PC-3 (cell line): ENCODE results near the gene DHRS3. TPM values are rescaled to one million over a fixed set of nuclear protein-coding genes. Genes with fewer than 3 reads are reported as not detected.
"Not testable (repeated sequence)": the region's sequence is repeated elsewhere in the genome, so short reads cannot be mapped to it uniquely, and the experiment has no call there.

Experiments used
- ATAC-seq: fragments of 200-7000 bp; cut with Tn5 transposase; 2 replicates; pipeline ENCODE4 v1.9.1; 2020; ENCODE audit warnings: mild to moderate bottlenecking, moderate library complexity
- BruUV-seq: library from RNA; stranded (reverse); fragments of 400-500 nt; replicated peaks from 2 replicates; lab custom pipeline; 2021; lab: Mats Ljungman, UMichigan
- CTCF ChIA-PET: fragments of 300-600 bp; sonication (Branson Sonifier 250); formaldehyde crosslinking; loops from one replicate; lab custom pipeline; 2022; ENCODE audit warnings: antibody characterized with exemption; lab: Charles Lee
- POLR2A ChIA-PET: fragments of 300-600 bp; sonication (Branson Sonifier 250); formaldehyde crosslinking; loops from one replicate; lab custom pipeline; 2022; ENCODE audit warnings: antibody characterized with exemption; ENCODE audit not compliant: unreplicated experiment; lab: Charles Lee
- DNase-seq: peaks from one replicate; pipeline ENCODE4 v3.0.0-alpha.2; 2015
- H2AFZ ChIP-seq: fragments of 300-600 bp; sonication (generic); 2 replicates; pipeline ENCODE4 v1.6.0; 2016; ENCODE audit warnings: antibody characterized with exemption, low read length
- H3F3A ChIP-seq: fragments of 300-600 bp; sonication (generic); one replicate; pipeline ENCODE4 v1.6.0; 2017; ENCODE audit warnings: antibody characterized with exemption, low read length, control low read depth, mild to moderate bottlenecking; ENCODE audit not compliant: unreplicated experiment
- H3K27ac ChIP-seq: fragments of 300-600 bp; sonication (generic); 2 replicates; pipeline ENCODE4 v1.5.1; 2016; ENCODE audit warnings: mild to moderate bottlenecking, low read length
- H3K27me3 ChIP-seq: fragments of 300-600 bp; sonication (generic); 2 replicates; pipeline ENCODE4 v1.6.1; 2016; ENCODE audit warnings: low read length, mixed read lengths
- H3K36me3 ChIP-seq: fragments of 300-600 bp; sonication (generic); 2 replicates; pipeline ENCODE4 v1.6.1; 2016; ENCODE audit warnings: low read depth, mixed run types, low read length, mixed read lengths
- H3K4me1 ChIP-seq: fragments of 300-600 bp; sonication (generic); 2 replicates; pipeline ENCODE4 v1.5.1; 2016; ENCODE audit warnings: low read length; ENCODE audit not compliant: insufficient read depth
- H3K4me2 ChIP-seq: fragments of 300-600 bp; sonication (generic); 2 replicates; pipeline ENCODE4 v1.6.0; 2016; ENCODE audit warnings: low read length
- H3K4me3 ChIP-seq: fragments of 300-600 bp; sonication (generic); 2 replicates; pipeline ENCODE4 v1.5.1; 2016; ENCODE audit warnings: mild to moderate bottlenecking, low read length, mixed read lengths
- H3K79me2 ChIP-seq: fragments of 300-600 bp; sonication (generic); 2 replicates; pipeline ENCODE4 v1.6.1; 2017; ENCODE audit warnings: low read length, mixed read lengths
- H3K9ac ChIP-seq: fragments of 300-600 bp; sonication (generic); 2 replicates; pipeline ENCODE4 v1.6.0; 2016; ENCODE audit warnings: mild to moderate bottlenecking, low read length
- H3K9me2 ChIP-seq: fragments of 300-600 bp; sonication (generic); replicated peaks from 2 replicates; pipeline ENCODE4 v1.6.1; 2016; ENCODE audit warnings: mixed run types, low read length, mixed read lengths
- H3K9me3 ChIP-seq: fragments of 300-600 bp; sonication (generic); 2 replicates; pipeline ENCODE4 v1.6.1; 2016; ENCODE audit warnings: low read length, mixed read lengths
- H4K20me1 ChIP-seq: fragments of 300-600 bp; sonication (generic); 2 replicates; pipeline ENCODE4 v1.6.1; 2016; ENCODE audit warnings: low read length, mixed read lengths
- CTCF ChIP-seq: fragments of 300-600 bp; sonication (generic); conservative IDR thresholded peaks from 2 replicates; pipeline ENCODE4 v1.5.1; 2017; ENCODE audit warnings: antibody characterized with exemption, low read depth, mild to moderate bottlenecking, low read length
- EZH2 ChIP-seq: fragments of 300-600 bp; sonication (generic); IDR thresholded peaks from one replicate; pipeline ENCODE4 v1.6.1; 2017; ENCODE audit warnings: antibody characterized with exemption, mild to moderate bottlenecking, low read length; ENCODE audit not compliant: unreplicated experiment
- EZH2phosphoT487 ChIP-seq: fragments of 300-600 bp; sonication (generic); IDR thresholded peaks from 2 replicates; pipeline ENCODE4 v1.6.1; 2018; ENCODE audit warnings: mild to moderate bottlenecking, antibody characterized with exemption, low read length, borderline replicate concordance
- intact Hi-C: fragments of 100-400 bp; cut with micrococcal nuclease; formaldehyde crosslinking; loops from 2 replicates; pipeline ENCODE4 v1.9.0; 2023
- total RNA-seq: library from RNA; depleted of rRNA; stranded (reverse); fragments of >200 nt; gene quantifications from 2 replicates; pipeline ENCODE4 v1.2.3, GENCODE V29; 2014

The DHRS3 gene
- total RNA-seq, 1 experiment from 2014 or later, result 105 TPM

- Histone ChIP-seq H3K27ac (no peak overlapping the region), H3K9me3 (no peaks in the 10 kb centered on the region), H3K4me1 (peaks cover 32% of the 10 kb centered on the region), H3K4me2 (peak overlapping the region; percentile 34; the same call in 1 of the 2 replicates), H3K27me3 (no peaks in the 10 kb centered on the region), H3F3A (no peaks in the 10 kb centered on the region), H2AFZ (no peak overlapping the region), H3K79me2 (no peaks in the 10 kb centered on the region), H3K36me3 (no peaks in the 10 kb centered on the region), H3K9me2 (no peaks in the 10 kb centered on the region), H3K9ac (no peak overlapping the region), H3K4me3 (no peak overlapping the region), H4K20me1 (no peaks in the 10 kb centered on the region)
- ChIA-PET POLR2A (interaction anchor here (0.6 kb wide), 1 partner anchor 20 kb away, joined by 5 read pairs; no protein-coding TSS in a partner anchor), CTCF (no interaction called here)
- DNase-seq, result peak; percentile 44
- ATAC-seq, result no peak
- TF ChIP-seq EZH2phosphoT487 (no peak), CTCF (no peak), EZH2 (no peak)
- no TSS peak for BruUV-seq
- intact Hi-C loops, result no loop called here
Observed at GRCh38 chr1:12525311-12526181, 92.5 kb downstream of the DHRS3 start.

GRCh38 chr1:12524266-12524665, 93.7 kb downstream of the DHRS3 start:
- H3K4me1 ChIP-seq, result peaks cover 31% of the 10 kb centered on the region
- H3K36me3 ChIP-seq, result no peaks in the 10 kb centered on the region
- H3K27ac ChIP-seq, result no peak overlapping the region
- no peak overlapping the region for H2AFZ ChIP-seq
- no peak overlapping the region for H3K4me3 ChIP-seq
- H3K9ac ChIP-seq, result no peak overlapping the region
- ATAC-seq (no peak), DNase-seq (no peak)
- no peaks in the 10 kb centered on the region for H3K9me3 ChIP-seq
- no peaks in the 10 kb centered on the region for H3K27me3 ChIP-seq
- no peak overlapping the region for H3K4me2 ChIP-seq
- no peaks in the 10 kb centered on the region for H3F3A ChIP-seq
- no peaks in the 10 kb centered on the region for H3K9me2 ChIP-seq
- ChIA-PET CTCF (no interaction called here), POLR2A (no interaction called here)
- H4K20me1 ChIP-seq, result no peaks in the 10 kb centered on the region
- intact Hi-C loops, result no loop called here
- TF ChIP-seq EZH2phosphoT487, result no peak
- no peak for TF ChIP-seq EZH2
- TF ChIP-seq CTCF, result no peak
- no TSS peak for BruUV-seq
- no peaks in the 10 kb centered on the region for H3K79me2 ChIP-seq

- H3K27ac ChIP-seq, H3K36me3 ChIP-seq, ATAC-seq, intact Hi-C loops, CTCF ChIA-PET, H4K20me1 ChIP-seq, H2AFZ ChIP-seq, POLR2A ChIA-PET, BruUV-seq, H3K27me3 ChIP-seq, H3K4me3 ChIP-seq, H3F3A ChIP-seq, H3K79me2 ChIP-seq, H3K9me2 ChIP-seq, H3K4me2 ChIP-seq, H3K9me3 ChIP-seq, H3K9ac ChIP-seq, DNase-seq: not testable (repeated sequence)
- peaks cover 22% of the 10 kb centered on the region for H3K4me1 ChIP-seq
Observed at GRCh38 chr1:12522780-12523179, 95.2 kb downstream of the DHRS3 start.
